Measurements from ENCODE around the gene USP47.
A peak's percentile ranks its signal among the peaks of the same experiment; 100 is the strongest.
"Not testable (repeated sequence)": the region's sequence is repeated elsewhere in the genome, so short reads cannot be mapped to it uniquely, and the experiment has no call there.

Gene USP47

GRCh38 chr11:11831406-11831805, 10.4 kb upstream of the USP47 start:
- not testable (repeated sequence) for FAIRE-seq

GRCh38 chr11:11836676-11837231, 5.0 kb upstream of the USP47 start:
- FAIRE-seq: no peak

- FAIRE-seq: no peak
Measured at GRCh38 chr11:11839718-11840117, 2.1 kb upstream of the USP47 start.

GRCh38 chr11:11841116-11841722, 553 bp upstream of the USP47 start:
- FAIRE-seq: no peak

- no peak for FAIRE-seq
Measured at GRCh38 chr11:11842421-11843008, 743 bp downstream of the USP47 start.

- FAIRE-seq: peak; percentile 31
Measured at GRCh38 chr11:11843211-11843621, 1.4 kb downstream of the USP47 start.

- FAIRE-seq: no peak
Measured at GRCh38 chr11:11843642-11844041, 1.9 kb downstream of the USP47 start.

- no peak for FAIRE-seq
Measured at GRCh38 chr11:11844272-11844671, 2.5 kb downstream of the USP47 start.

GRCh38 chr11:11845071-11845470, 3.3 kb downstream of the USP47 start:
- no peak for FAIRE-seq

- no peak for FAIRE-seq
Measured at GRCh38 chr11:11845551-11845950, 3.8 kb downstream of the USP47 start.

- no peak for FAIRE-seq
Measured at GRCh38 chr11:11847082-11847481, 5.3 kb downstream of the USP47 start.

GRCh38 chr11:11848891-11849746, 7.3 kb downstream of the USP47 start:
- no peak for FAIRE-seq

- no peak for FAIRE-seq
Measured at GRCh38 chr11:11850668-11851067, 8.9 kb downstream of the USP47 start.

- no peak for FAIRE-seq
Measured at GRCh38 chr11:11856638-11857037, 14.9 kb downstream of the USP47 start.

- FAIRE-seq: no peak
Measured at GRCh38 chr11:11857769-11858168, 16.0 kb downstream of the USP47 start.

- no peak for FAIRE-seq
Measured at GRCh38 chr11:11858676-11859075, 16.9 kb downstream of the USP47 start.

- FAIRE-seq: no peak
Measured at GRCh38 chr11:11860103-11860979, 18.6 kb downstream of the USP47 start.

- no peak for FAIRE-seq
Measured at GRCh38 chr11:11862999-11863398, 21.2 kb downstream of the USP47 start.

- FAIRE-seq: no peak
Measured at GRCh38 chr11:11864332-11864731, 22.6 kb downstream of the USP47 start.

- no peak for FAIRE-seq
Measured at GRCh38 chr11:11864803-11865202, 23.0 kb downstream of the USP47 start.

- no peak for FAIRE-seq
Measured at GRCh38 chr11:11865449-11865848, 23.7 kb downstream of the USP47 start.

- FAIRE-seq: no peak
Measured at GRCh38 chr11:11866203-11866602, 24.4 kb downstream of the USP47 start.

GRCh38 chr11:11867720-11868119, 25.9 kb downstream of the USP47 start:
- no peak for FAIRE-seq

Measured in colon (tissue), 2 donors.